Body of pancreas (tissue), 4 donors: ENCODE data around the gene INPP5K. TPM values are rescaled to one million over a fixed set of nuclear protein-coding genes. Genes with fewer than 3 reads are reported as not detected.

Source experiments
- ATAC-seq: fragments of 150-250 bp; one replicate; pipeline ENCODE4 v1.9.1; 2016
- DNase-seq, 4 donors: peaks; one replicate each; pipeline ENCODE4 v3.0.0-alpha.2; 2019
- H3K27ac ChIP-seq, 4 donors: fragments of 200-600 bp; sonication (generic); 1 replicate in 3 of 4; 2 replicates in 1 of 4; pipeline versions ENCODE4 v1.5.1 to v1.6.1; 2016 to 2019; ENCODE audit warnings: mild to moderate bottlenecking in 1 of 4, mixed read lengths in 1 of 4, moderate library complexity in 1 of 4
- H3K27me3 ChIP-seq, 2 donors: fragments of 200-600 bp; sonication (generic); one replicate each; pipeline ENCODE4 v1.6.0; 2016; ENCODE audit warnings: mild to moderate bottlenecking in 1 of 2
- H3K36me3 ChIP-seq, 2 donors: fragments of 200-600 bp; sonication (generic); replicated peaks in 1 of 2; 2 replicates each; pipeline ENCODE4 v1.5.1; 2016; ENCODE audit warnings: low read depth in 2 of 2; ENCODE audit not compliant: insufficient read depth in 1 of 2
- H3K4me1 ChIP-seq: fragments of 200-600 bp; sonication (generic); one replicate; pipeline ENCODE4 v1.6.0; 2016
- H3K4me3 ChIP-seq, 2 donors: fragments of 200-600 bp; sonication (generic); 1 replicate in 1 of 2; 2 replicates in 1 of 2; pipeline ENCODE4 v1.5.1; 2016 to 2019
- H3K9me3 ChIP-seq, 3 donors: fragments of 200-600 bp; sonication (generic); 1 replicate in 2 of 3; 2 replicates in 1 of 3; pipeline ENCODE4 v1.5.1; 2016
- POLR2A ChIP-seq, 3 donors: fragments of 450-650 bp; IDR thresholded peaks; one replicate each; pipeline ENCODE4 v1.6.1; 2016; ENCODE audit warnings: antibody characterized with exemption in 3 of 3, mild to moderate bottlenecking in 2 of 3
- WGBS, 2 donors: methylation state at CpG; one replicate each; pipeline ENCODE4 v1.1.5; 2017; 5-methylcytosine and 5-hydroxymethylcytosine counted together
- intact Hi-C: fragments of 100-400 bp; cut with DNase I; formaldehyde crosslinking; loops from one replicate; pipeline ENCODE4 v1.15.1; 2023
- total RNA-seq, 2 donors: library from RNA; depleted of rRNA; stranded (reverse); fragments of >200 nt; gene quantifications; one replicate each; pipeline ENCODE4 v1.1.0, GENCODE V29; 2016
- TF ChIP-seq, protein P1 (sequence below), 7 experiments: fragments of 450-650 bp in 4 of 7; fragments of 200-600 bp in 3 of 7; sonication (generic) in 3 of 7; IDR thresholded peaks; one replicate each; pipeline ENCODE4 v1.5.1; 2016 to 2019; ENCODE audit warnings: antibody characterized with exemption in 7 of 7

Gene INPP5K
- total RNA-seq, 2 donors from 2014 or later: 26.4 to 34.2 TPM

DNA sequence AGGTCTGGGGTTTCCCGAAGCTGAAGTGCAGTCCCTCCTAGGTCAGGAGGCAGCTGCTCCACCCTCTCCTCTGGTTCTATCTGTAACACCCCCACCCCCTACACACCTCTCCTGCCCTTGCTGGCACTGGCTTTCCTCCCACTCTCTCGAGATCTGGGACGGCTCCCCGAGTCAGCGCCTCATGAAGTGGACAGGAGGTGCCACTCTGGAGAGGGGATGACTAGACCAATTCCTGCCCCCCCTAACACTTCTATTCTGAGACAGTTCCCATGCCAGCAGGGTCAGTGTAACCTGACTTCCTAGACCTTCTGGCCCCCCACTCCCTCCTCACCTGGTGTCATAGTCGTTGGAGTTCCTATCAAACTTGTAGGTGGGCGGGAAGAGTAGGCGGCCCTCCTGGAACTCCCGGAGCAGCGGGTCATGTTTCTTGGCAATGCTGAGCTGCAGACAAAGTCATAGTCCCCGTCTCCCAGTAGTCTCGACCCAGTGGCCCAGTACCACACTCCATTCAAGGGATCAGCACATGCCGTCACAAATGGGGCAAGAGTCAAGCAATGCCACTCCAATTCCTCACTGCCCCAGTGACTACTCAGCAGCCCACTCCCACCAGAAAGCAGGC, 9.7 kb downstream of the INPP5K start:
- Histone ChIP-seq H3K27me3 (no peaks in the 10 kb centered on the region), H3K27ac (no peak overlapping the region), H3K9me3 (no peaks in the 10 kb centered on the region), H3K4me3 (no peak overlapping the region), H3K4me1 (no peaks in the 10 kb centered on the region), H3K36me3 (peaks cover 0 to 3% of the 10 kb centered on the region in 2 donors)
- intact Hi-C loops: no loop called here
- no peak for DNase-seq
- no peak for TF ChIP-seq POLR2A (IDR thresholded peaks at IDR 0.05)
- TF ChIP-seq, protein P1, sequence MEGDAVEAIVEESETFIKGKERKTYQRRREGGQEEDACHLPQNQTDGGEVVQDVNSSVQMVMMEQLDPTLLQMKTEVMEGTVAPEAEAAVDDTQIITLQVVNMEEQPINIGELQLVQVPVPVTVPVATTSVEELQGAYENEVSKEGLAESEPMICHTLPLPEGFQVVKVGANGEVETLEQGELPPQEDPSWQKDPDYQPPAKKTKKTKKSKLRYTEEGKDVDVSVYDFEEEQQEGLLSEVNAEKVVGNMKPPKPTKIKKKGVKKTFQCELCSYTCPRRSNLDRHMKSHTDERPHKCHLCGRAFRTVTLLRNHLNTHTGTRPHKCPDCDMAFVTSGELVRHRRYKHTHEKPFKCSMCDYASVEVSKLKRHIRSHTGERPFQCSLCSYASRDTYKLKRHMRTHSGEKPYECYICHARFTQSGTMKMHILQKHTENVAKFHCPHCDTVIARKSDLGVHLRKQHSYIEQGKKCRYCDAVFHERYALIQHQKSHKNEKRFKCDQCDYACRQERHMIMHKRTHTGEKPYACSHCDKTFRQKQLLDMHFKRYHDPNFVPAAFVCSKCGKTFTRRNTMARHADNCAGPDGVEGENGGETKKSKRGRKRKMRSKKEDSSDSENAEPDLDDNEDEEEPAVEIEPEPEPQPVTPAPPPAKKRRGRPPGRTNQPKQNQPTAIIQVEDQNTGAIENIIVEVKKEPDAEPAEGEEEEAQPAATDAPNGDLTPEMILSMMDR (IDR thresholded peaks at IDR 0.05): no peak
- 89 to 92% methylated on average over 13 of the region's 13 CpGs for WGBS, 2 donors
- ATAC-seq: no peak

DNA sequence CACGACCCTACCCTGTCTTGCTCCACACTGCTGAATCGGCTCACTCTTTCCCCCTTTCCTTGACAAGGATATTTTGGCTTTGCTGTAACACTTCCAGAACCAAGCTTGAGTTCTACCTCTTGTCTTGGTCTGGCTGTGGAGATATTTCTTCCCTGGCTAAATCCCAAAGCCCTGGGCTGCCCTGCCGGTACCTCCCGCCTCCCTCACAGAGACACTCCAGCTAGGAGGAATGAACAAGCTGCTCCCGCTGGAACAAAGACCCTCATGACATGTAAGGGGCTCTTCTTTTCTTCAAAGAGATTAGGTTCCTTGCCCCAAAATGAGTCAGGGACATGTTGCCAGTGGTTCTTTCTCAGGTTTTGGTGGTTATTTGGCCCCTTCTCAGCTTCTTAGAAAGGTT, 10.8 kb downstream of the INPP5K start:
- Histone ChIP-seq H3K27ac (no peak overlapping the region), H3K4me3 (no peak overlapping the region), H3K9me3 (no peaks in the 10 kb centered on the region), H3K27me3 (no peaks in the 10 kb centered on the region), H3K4me1 (no peaks in the 10 kb centered on the region), H3K36me3 (peaks cover 0 to 3% of the 10 kb centered on the region in 2 donors)
- intact Hi-C loops: no loop called here
- WGBS, 2 donors: 85 to 89% methylated on average over 5 of the region's 5 CpGs
- no peak for TF ChIP-seq POLR2A (IDR thresholded peaks at IDR 0.05)
- TF ChIP-seq, protein P1 (IDR thresholded peaks at IDR 0.05): no peak
- ATAC-seq (no peak), DNase-seq (no peak)

DNA sequence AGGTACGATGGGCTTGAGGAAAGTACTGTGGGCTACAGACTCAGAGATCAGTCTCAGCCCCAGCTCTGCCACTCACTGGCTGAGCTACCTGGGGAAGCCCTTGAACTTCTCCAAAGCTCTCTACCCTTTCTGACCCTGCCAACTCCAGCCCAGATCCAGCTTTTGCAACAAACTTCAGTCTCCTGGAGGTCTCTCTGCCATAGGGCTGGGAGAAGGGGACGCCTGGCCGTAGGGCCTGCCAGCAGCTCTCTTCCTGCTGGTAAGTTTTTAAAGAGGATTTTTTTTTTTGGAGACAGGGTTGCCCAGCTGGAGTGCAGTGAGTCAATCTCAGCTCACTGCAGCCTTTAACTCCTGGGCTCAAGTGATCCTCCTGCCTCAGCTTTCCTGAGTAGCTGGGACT, 11.5 kb downstream of the INPP5K start:
- Histone ChIP-seq H3K36me3 (peaks cover 0 to 3% of the 10 kb centered on the region in 2 donors), H3K4me1 (no peaks in the 10 kb centered on the region), H3K4me3 (no peak overlapping the region), H3K9me3 (no peaks in the 10 kb centered on the region), H3K27me3 (no peaks in the 10 kb centered on the region), H3K27ac (no peak overlapping the region)
- no peak for ATAC-seq
- 71 to 80% methylated on average over 1 to 3 of the region's 3 CpGs for WGBS, 2 donors
- intact Hi-C loops: no loop called here
- TF ChIP-seq, protein P1 (IDR thresholded peaks at IDR 0.05): no peak
- DNase-seq: no peak

DNA sequence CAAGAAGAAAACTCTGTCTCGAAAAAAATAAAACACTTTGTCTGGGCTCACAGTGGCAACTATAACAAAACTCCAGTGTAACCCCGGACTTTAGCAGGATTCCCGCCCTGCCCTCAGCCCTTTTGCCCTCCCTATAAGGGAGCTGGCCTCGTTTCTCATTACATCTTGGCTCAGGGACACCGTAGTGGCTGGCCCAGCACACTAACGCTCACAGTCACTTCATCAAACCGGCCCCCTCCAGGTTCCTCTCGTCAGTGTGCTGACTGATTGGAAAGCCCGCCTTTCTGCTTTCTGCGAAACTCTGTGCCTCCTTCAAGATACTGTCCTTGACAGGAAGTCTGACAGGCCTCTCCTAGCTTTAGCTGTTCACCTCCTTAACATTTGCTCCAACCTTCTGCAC, 12.7 kb downstream of the INPP5K start:
- 88 to 91% methylated on average over 10 of the region's 10 CpGs for WGBS, 2 donors

More for the DNA sequence above, 12.7 kb downstream of the INPP5K start:
- Histone ChIP-seq H3K27ac (no peak overlapping the region), H3K36me3 (peaks cover 0 to 3% of the 10 kb centered on the region in 2 donors), H3K4me3 (no peak overlapping the region), H3K9me3 (no peaks in the 10 kb centered on the region), H3K27me3 (no peaks in the 10 kb centered on the region), H3K4me1 (no peaks in the 10 kb centered on the region)
- ATAC-seq: no peak
- intact Hi-C loops: no loop called here
- TF ChIP-seq, protein P1 (IDR thresholded peaks at IDR 0.05): no peak
- no peak for TF ChIP-seq POLR2A (IDR thresholded peaks at IDR 0.05)
- no peak for DNase-seq
